Hematopoietic multipotent progenitor cell treated with erythropoietin and hydrocortisone succinate and interleukin-3 and kit ligand, for 8 days (in vitro differentiated cells): Measurements from ENCODE around the gene DOCK10.

Experiments used
- DNase-seq: peaks from one replicate; pipeline ENCODE4 v3.0.0-alpha.2; 2015

DOCK10 gene

DNA sequence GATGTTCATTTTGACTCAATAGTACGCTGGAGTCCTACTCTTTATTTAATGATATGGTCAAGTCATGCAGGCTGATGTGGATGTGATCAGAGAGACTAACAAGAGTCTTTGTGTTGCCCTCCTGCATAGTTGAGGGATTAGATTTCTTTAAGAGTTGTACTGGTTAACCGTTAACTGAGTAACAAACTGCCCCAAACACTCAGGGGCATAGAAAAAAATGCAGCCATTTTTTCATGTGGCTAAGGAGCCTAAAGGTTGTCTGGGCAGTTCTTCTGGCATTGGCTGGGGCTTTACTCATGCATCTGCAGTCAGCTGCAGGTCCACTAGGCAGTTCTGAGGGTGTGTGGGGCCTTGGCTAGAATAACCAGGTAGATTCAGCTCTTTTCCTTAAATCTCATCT is 32.5 kb downstream of the DOCK10 start:
- DNase-seq: no peak

- DNase-seq: peak; percentile 30
Observed at GRCh38 chr2:225008935-225009334, 33.3 kb downstream of the DOCK10 start.

- DNase-seq: no peak
Observed at GRCh38 chr2:225008179-225008856, 34.0 kb downstream of the DOCK10 start.

DNA sequence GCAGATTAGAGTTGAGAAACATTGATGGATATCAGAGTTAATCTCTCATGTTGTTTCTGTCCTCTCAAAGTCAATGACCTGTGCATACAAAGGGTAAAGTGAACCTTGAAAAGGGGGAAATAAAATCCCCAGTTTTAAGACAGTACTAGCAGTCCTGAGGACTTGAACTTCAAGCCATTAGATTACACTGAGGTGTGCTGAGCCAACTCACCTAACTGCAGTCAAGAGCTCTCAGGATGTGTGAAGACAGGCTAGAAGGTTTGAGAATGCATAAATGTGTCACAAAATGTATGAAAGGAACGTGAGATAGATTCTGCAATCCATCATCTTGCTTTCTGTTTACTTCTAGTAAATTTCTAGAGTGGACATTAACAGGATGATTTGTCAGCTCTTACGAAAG is 35.5 kb downstream of the DOCK10 start:
- DNase-seq: no peak

GRCh38 chr2:225004597-225004996 is 37.7 kb downstream of the DOCK10 start:
- no peak for DNase-seq

- no peak for DNase-seq
Observed at GRCh38 chr2:225002656-225003045, 39.6 kb downstream of the DOCK10 start.

DNA sequence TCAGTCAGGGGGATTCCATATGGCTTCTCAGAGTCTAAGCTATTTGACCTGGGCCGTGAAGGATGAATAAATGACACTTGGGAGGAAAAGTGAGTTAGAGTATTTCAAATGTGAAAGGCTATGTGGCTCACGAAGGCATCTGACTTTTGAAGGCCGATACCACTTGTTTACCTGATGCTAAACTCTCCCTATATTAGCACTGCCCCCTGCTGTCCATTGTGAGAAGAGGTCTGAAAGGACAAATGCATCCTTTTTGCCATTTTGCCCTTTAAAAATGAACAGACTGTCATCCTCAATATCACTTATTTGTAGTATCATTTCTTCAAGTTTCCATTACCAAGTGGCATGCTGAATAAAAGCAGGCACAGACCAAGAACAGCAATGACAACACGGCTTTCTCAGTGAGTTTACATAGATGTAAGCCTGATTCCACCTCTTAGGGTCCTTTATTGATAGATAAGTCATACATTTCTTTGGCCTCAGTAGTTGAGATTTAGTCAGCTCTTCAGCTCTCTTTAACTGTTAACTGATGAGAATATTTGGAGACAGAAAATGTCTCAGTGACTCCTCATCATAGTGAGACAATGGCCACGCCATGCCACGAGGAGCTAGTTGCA is 40.1 kb downstream of the DOCK10 start:
- peak; percentile 75 for DNase-seq

DNA sequence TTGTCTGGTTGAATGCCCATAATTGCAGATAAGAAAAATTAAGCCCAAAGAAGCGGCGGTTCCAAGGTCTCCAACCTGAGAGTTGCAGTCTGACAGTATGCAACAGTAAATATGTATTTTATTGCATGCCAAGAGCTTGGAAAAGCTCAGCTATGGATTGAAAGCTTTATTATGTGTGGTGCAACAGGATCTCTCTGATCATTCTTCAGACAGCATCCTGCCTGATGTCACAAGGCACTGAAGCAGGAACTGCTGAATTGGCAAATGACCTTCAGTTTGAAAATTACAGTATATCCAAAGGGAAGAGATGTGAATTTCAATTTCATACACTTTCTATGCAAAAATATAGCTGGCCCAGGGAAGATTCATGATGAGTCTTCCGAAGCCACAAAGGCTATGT is 42.5 kb downstream of the DOCK10 start:
- no peak for DNase-seq

GRCh38 chr2:224999321-224999720 is 42.9 kb downstream of the DOCK10 start:
- DNase-seq: no peak

DNA sequence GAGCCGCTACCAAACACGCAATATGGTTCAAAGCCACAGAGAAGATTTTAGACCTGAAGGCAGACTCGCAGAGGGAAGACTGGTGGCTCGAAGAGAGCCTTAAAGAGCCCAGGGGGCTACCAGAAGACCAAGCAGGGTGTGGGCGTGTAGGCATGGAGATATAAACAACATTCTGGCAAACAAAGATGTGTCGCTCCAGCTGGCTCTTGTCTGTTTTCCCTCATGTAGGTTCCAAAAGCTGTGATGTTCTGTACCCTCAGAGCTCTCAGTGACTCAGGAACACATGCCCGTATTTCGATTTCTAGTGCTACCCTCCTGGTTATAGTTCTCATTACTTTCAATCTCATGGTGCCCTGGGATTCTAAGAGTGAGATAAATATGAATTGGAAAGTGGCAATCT is 44.5 kb downstream of the DOCK10 start:
- no peak for DNase-seq

DNA sequence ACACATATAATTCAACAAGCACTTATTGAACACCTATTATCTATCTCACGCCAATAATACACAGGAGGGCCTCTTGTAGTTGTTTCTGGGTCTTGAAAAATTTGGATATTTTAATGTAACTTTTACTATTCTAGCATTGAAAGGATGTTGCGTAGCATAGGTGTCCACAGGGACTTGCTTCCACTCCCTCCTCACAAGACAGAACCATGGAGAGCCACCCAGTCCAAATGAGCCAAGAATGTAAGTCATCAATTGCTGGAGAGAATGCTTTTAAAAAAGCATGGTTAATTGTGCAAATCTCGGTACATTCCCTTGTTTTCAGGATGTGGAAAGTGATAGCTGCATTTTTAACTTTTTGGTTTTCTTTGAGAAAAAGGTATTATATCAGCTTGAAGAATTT is 46.8 kb downstream of the DOCK10 start:
- DNase-seq: no peak

- DNase-seq: no peak
Observed at GRCh38 chr2:224994242-224994823, 47.9 kb downstream of the DOCK10 start.

GRCh38 chr2:224990710-224991109 is 51.6 kb downstream of the DOCK10 start:
- DNase-seq: no peak

DNA sequence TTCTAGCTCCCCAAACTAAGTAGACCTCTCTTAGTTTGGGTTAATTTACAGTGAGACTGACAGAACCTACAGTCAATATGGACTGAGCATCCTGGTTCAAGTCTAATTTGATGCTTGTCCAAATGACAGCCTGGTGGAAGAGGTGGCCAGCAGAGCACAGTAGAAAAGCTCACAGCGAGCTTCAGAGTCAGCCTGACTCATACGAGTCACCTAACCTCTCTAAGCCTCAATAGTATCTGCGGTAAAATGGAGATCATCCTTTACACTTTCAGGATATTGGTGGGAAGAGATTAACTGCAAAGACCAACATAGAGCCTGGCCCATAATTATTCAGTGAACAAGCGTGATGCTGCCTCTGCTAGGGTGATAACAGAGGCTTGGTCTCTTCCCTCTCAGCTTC is 54.5 kb downstream of the DOCK10 start:
- no peak for DNase-seq

- no peak for DNase-seq
Observed at GRCh38 chr2:224986477-224986876, 55.8 kb downstream of the DOCK10 start.

- DNase-seq: no peak
Observed at GRCh38 chr2:224984637-224985036, 57.6 kb downstream of the DOCK10 start.

DNA sequence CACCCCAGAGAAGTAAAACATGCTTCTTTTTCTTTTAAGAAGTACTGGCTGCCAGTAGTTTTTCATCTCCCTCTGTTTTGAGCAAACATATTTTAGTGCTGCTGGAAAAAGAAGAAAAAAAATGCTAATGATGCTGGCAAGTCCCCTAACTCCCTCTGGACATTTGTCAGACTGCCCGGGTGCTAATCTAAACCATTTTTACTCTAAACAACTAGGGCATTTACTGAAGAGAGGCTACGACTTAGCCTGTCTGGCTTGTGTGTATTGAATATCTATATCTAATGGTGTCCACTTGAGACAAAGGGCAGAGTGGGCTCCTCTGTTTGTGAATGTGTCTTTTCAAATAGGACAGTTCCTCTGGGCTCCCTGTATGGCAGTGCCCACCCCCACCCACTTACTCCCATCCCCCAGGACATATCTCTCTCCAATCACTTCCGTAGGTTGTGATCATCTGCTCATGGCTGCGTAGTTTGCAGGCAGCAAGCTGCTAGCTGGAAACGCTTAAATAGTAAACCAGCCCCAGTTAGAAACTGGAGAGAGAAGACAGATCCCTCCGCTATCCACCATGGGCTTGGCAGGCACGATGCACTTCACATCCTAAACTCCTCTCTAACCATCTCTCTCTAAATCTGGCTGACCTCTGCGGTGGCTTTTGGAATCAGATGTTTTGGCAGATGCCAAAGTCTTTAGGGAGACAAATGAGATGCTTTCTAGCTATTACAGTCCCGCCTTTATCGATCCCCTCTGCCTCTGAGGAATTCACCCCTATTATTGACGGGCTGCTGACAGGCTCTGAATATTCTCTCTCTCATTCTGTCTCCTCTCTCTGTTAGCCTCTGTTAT is 58.3 kb downstream of the DOCK10 start:
- no peak for DNase-seq

- DNase-seq: no peak
Observed at GRCh38 chr2:224982910-224983711, 59.2 kb downstream of the DOCK10 start.

DNA sequence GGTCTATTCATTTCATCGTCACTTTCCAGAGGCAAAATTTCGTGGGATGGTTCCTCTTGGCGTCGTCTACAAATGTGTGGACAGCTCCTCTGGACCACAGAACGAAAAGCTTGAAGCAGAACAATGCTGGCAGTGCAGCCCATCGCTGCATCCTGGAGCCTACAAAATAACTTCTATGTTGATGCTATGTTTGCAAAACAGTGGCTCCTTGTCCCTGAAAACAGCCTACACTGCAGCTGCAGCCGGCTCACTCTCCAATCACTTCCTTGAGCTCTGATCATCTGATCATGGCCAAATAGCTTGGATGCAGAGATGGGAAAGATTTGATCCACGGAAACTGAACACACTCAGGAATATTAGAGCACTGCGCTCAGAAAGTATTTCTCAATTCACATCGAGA is 60.0 kb downstream of the DOCK10 start:
- DNase-seq: no peak

- no peak for DNase-seq
Observed at GRCh38 chr2:224976629-224977525, 65.4 kb downstream of the DOCK10 start.

- no peak for DNase-seq
Observed at GRCh38 chr2:224975761-224976160, 66.5 kb downstream of the DOCK10 start.
